Measurements from ENCODE around the gene TUSC2.
"Not testable (repeated sequence)": the region's sequence is repeated elsewhere in the genome, so short reads cannot be mapped to it uniquely, and the experiment has no call there.

TUSC2 gene

DNA sequence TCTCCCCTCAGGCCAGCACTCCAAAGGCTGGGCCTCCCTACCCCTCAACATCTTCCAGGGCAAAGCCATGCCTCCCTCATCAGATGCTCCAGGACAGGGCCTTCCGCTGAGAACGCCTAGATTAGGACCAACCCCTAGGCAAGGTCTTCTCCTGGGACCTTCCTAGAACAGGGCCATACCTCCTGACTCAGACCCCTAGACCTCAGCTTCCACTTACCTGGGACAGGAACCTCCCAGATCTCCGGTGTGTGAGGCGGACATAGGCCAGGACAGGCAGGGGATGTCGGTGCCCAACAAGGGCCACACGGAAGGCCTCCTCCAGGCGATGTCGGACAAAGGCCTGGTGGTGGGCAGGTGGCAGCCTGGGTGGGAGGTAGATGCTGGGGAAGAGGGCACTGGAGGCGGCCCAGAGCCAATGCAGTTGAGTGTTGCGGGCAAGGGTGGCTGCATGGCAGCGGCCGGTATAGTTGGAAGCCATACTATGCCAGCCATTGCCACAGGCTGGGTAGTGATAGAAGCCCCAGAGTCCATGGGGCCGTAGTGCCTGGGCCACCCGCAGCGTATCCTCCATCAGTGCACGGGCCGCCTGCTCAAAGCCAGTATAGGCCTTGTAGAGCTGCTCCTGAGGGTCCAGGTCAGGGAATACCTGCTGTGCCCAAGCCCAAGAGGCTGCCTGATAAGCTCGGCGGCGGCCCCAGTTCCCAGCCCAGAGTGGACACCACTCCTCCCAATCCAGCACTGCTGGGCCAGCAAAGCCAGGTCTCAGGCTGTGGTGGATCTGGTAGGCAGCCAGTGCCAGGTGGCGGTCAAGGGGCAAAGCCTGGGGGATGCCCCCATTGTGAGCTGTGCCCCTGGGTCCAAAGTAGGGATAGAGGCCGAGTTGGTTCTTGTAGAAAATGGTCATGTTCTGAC lies 33.3 kb downstream of the TUSC2 start:
- no peak for DNase-seq (ENCODE audit: low read depth in 2 of 2)

DNA sequence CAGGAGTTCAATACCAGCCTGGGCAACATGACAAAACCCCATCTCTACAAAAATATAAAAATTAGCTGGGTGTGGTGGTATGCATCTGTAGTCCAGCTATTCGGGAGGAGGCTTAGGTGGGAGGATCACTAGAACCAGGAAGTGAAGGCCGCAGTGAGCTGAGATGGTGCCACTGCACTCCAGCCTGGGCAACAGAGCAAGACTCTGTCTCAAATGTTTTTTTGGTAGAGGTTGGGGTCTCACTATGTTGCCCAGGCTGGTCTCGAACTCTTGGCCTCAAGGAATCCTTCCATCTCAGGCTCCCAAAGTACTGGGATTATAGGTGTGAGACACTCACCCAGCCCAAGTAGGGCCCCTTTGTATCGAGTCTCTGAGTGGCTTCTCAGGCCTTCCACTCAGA lies 33.9 kb downstream of the TUSC2 start:
- no peak for DNase-seq (ENCODE audit: low read depth in 2 of 2)

DNA sequence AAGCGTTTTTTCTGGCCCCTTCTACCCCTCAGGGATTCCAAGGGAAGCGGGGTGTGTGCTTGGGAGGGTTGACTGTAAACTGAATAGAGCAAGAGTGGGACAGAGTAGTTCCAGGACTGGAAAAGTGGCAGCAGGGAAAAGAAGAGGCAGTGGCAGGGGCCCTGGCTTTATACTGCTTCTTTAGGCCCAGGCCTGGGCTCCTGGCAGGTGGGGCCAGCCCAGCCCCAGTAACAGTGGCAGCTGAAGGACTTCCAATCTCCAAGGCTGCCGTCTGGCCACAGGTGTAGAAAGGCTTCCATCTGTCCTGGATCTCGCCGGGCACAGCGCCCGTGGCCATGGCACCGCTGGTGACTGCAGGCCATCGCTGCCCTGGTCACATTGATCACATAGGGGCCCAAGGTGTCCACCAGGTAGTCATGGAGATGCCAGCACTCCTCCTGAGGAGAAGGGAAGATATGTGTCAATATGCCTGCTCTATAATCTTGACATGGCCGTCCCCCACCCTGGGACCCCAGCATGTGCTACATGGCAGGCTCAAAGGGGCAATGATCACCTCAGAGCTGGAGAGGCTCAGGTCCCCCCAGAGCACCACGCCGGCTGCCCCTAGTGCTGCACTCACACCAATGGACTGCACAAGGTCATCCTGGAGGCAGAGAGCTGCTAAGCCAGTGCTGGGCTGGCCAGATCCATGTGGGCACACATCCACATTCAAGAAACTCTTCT lies 34.8 kb downstream of the TUSC2 start:
- DNase-seq (ENCODE audit: low read depth in 2 of 2) = no peak

DNA sequence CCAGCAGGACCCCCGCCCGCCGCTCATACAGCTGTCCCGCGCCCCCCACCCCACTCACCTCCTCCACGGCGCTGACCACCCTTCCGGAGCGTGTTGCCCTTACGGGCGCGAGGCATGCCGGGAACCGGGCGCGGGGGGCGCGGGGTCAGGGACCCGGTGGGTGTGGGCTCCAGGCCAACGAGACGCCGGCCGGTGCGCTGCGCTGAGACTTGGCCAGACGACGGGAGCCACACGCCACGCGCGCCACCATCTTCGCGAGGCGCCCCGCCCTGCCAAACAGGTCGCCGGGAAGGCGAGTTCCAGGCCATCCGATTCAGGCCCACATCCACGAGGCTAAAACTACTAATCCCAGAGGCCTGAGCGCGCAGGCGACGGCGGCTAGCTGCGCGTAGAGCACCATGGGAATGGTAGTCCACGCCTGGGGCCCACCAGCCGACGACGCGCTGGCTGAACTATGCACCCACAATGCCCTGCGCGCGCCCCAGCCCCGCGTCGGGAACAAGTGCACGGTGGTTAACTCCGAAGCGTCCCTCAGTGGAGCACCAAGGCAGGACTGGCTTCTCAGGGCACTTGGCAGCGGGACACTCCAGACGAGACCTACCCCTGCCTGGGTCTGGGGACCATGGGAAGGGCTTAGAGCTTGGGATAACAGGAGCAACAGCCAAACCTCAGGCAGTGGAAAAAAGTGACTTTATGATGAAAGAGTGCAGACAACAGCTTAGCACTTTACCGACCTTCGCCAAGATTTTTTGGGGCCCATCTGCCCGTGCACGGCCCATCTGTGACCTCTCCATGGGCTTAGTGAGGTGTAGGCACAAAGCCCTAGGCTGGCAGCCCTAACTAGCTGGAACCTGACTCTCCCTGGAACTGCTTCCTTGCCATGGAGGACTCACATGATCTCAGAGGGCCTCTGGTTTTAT lies 35.6 kb downstream of the TUSC2 start, which contains the start of gene IFRD2:
IFRD2 (minus strand) TSS at position 271 of the 920 bp plus-strand sequence; CDS start at position 116, 155 bp downstream.
- peak; percentile 88 to 92 for DNase-seq (ENCODE audit: low read depth in 2 of 2)

DNA sequence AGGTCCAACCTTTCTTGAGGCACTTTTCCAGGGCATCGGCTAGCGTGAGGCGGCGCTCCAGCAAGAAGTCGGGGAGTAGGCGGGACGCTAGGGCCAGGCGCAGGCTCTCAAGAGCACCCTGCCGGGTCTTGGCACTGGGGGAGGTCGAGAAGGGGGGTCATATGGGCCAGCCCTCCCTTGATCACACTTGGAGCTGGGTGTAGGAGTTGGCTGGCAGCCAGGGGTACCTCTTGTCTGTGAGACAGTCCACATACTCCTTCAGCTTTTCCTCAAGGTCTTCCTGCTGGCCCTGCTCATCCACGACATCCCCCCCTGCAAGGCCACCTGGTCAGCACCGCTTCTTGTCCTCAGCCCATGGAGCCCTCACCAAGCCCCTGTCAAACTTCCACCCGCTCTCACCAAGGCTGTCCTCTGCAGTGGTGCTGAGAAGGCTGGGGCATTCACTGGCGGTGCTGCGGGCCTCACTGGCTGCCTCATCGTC lies 37.8 kb downstream of the TUSC2 start:
- no peak for DNase-seq (ENCODE audit: low read depth in 2 of 2)

DNA sequence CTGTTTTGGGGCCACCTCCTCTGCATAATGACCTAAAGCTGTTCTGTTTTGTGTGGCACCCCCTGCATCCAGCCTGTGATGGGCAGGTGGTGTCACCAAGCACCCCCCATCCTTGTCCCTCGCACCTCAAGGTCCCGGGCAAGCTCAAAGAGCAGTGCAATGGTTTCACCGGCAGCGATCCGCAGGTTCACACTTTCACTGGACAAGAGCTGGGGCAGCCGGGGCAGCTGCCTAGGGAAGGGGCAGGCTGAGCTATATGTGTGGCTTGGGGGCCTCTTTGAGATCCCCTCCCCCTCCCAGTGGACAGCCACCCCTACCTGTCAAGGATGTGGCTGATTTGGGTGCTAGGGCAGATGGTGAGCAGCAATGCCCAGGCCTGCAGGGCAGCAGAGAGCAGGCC lies 38.9 kb downstream of the TUSC2 start:
- DNase-seq (ENCODE audit: low read depth in 2 of 2) = no peak

DNA sequence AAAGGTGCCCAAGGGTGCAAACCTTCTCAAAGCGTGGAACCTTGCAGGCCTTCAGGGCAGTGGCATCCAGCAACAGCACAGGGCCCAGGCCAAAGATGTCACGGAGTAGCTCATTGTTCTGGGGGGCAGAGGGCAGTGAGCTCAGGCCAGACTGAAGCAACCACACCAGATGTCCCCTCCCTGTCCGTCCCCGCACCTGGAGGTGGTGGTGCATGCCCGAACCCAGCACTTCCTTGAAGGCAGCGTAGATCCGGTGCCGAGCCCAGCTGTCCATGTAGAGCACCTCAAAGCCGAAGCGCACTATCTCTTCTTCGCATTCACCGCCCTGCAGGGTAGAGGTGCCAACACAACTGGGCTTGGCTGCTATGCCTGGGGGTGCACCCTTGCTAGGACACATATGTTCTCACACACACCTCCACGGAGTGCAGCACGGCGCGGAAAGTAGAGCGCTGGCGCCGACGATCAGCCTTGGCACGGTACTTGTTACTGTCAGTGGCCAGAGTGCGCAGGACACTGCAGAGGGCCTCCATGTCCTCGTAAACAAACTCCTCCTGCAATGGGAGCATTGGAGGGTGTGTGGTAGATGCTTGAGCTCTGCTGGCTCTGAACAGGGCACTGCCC lies 39.5 kb downstream of the TUSC2 start:
- DNase-seq (ENCODE audit: low read depth in 2 of 2) = no peak

DNA sequence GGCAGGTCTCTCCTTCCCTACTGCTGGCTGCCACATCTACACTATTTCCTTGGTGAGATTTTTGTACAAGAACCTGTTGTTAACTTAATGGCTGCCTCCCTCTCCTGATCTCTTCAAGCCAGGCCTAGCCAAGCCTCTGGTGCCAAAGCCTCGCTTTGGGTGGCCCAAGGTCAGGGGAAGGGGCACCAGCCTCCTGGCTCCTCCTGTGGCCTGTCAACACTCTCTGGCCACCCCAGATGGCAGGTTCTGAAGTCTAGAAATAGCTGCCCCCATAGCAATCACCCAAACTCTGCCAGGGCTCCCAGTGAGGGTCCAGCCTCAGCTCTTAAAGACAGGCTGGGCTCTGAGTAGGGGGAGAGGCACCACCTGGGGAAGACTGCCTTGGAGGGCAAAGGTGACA lies 40.8 kb downstream of the TUSC2 start:
- DNase-seq (ENCODE audit: low read depth in 2 of 2) = no peak

DNA sequence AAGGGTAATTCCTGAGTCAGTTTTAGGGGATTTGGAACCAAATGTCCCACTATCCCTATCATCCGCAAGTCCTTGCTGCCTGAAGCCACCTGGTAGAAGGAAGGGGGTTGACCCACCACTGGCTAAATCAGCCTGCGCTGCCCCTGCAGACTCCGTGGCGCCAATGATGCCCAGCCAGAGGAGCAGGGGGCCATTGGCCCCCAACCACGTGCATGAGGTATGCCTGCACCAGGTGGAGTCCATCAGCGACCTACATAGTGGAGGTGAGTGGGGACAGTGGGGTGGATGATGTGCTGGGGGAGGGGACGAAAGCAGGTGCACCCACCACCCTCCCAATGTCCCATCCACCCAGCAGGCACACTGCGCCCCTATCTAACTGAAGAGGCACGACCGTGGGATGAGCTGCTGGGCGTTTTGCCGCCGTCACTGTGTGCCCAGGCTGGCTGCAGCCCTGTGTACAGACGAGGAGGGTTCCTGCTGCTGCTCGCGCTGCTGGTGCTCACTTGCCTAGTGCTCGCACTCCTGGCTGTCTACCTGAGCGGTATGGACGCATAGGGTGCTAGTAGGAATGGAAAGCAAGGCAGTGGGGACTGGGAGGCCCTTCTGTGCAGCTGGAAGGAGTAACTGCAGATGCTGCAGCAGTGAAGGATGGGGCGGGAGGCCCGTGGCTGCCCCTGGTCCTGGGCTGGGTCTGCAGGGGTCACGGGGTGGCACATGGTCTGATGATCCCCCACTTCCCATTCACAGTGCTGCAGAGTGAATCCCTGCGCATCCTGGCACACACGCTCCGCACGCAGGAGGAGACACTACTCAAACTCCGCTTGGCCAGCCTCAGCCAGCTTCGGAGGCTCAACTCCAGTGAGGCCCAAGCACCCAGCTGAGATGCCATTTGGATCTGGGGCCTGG lies 41.4 kb downstream of the TUSC2 start:
- DNase-seq (ENCODE audit: low read depth in 2 of 2) = no peak

DNA sequence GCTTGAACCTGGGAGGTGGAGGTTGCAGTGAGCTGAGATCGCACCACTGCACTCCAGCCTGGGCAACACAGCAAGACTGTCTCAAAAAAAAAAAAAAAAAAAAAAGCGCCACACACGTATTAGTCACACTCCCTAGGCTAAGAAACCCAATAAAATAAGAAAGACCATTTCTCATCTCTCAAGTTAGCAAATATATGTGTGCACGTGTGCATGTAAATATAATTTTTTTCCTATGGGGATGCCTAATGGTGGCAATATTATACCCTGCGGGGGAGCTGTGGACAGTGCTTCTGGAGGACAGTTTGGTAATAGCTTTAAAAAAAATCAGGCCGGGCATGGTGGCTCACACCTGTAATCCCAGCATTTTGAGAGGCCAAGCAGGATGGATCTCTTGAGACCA lies 43.9 kb downstream of the TUSC2 start:
- DNase-seq (ENCODE audit: low read depth in 2 of 2) = not testable (repeated sequence)

DNA sequence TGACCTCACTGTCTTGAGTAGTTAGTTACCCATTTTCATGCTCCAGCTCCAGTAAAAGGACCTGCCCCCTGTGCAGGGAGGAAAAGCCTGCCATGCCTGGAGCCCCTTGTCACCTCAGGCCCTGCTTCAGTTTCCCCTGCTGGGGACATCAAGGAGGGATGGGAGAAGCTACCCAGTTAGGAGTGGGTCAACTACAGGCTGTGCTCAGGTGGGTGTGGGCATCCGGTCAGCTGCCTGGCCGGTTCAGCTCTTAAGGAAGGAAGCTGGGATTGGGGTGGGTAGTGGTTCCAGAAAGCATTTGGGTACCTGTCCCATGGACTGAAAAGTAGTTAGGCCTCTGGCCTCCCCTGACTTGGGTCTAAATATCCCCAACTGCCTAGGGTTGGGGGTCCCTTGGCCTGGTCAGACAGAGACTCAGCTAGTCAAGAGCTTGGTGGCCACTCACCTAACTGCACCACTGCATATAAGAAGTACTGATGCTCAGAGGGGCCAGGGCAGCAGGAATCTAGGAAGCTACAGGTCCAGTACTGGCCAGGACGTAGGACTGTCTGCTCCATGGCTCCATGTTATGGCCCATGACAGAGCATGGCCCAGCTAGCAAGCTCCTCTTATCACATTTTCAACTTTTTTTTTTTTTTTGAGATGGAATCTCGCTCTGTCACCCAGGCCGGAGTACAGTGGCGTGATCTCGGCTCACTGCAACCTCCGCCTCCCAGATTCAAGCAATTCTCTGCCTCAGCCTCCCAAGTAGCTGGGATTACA lies 48.6 kb downstream of the TUSC2 start:
- DNase-seq (ENCODE audit: low read depth in 2 of 2) = no peak

DNA sequence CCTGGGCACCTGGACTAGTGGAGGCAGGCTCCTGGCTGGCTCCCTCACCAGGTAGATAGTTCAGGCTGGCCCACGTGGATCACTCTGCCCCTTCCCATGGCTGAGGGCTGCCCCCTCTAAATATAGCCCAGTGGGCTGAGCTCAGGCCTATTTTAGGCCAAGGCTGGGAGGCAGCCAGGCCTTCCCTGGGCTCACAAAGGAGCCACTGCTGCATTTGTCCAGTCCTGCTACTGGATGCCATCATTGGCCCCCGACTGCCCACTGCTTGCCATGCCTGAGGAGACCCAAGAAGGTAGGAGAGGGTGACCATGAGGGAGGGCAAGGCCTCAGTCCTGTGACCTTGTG lies 49.2 kb downstream of the TUSC2 start, which contains the start of gene LSMEM2:
LSMEM2 (plus strand) TSS at position 208 of the 345 bp plus-strand sequence; CDS start at position 235, 27 bp downstream.
- no peak for DNase-seq (ENCODE audit: low read depth in 2 of 2)

DNA sequence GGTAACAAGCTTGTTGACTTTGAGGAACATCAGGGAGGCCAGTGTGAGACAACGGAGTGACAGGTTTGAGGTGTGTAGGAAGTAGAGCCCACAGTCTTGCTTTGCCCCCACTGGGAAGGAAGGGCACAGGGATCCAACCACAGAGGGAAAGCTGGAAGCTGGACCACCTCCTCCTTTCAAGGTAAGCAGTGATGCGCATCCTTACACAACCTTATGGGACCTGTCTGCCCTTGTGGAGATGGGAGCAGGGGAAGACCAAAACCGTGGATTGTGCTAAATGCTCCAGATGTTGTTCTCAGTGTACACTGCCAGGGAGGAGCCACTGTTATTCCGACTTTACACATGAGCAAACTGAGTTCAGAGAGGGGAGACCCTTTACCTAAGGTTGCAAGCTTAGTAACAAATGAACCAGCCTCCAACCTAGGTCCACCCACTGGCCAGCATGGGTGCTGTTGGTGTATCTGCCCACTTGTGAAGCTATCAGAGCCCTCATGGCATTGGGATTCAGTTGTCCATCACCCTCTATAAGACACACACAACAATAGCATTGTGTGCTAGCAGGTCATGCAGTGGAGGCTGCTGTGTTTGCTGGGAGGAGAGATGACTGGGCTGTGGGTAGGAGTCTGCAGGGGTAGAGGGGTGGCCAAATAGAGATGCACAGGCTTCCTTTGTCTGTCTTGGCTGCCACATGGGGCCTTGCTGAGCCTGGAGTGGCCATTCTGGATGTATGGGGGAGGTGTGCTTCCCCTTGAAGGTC lies 49.7 kb downstream of the TUSC2 start:
- DNase-seq (ENCODE audit: low read depth in 2 of 2) = no peak

DNA sequence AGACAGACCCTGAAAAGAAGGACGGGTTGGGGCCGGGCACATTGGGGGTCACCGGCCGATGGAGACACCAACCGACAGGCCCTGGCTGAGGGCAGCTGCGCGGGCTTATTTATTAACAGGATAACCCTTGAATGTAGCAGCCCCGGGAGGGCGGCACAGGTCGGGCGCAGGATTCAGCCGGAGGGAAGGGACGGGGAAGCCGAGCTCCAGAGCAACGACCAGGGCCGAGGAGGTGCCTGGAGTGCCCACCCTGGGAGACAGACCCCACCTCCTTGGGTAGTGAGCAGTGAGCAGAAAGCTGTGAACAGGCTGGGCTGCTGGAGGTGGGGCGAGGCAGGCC lies 51.3 kb downstream of the TUSC2 start:
- no peak for DNase-seq (ENCODE audit: low read depth in 2 of 2)

DNA sequence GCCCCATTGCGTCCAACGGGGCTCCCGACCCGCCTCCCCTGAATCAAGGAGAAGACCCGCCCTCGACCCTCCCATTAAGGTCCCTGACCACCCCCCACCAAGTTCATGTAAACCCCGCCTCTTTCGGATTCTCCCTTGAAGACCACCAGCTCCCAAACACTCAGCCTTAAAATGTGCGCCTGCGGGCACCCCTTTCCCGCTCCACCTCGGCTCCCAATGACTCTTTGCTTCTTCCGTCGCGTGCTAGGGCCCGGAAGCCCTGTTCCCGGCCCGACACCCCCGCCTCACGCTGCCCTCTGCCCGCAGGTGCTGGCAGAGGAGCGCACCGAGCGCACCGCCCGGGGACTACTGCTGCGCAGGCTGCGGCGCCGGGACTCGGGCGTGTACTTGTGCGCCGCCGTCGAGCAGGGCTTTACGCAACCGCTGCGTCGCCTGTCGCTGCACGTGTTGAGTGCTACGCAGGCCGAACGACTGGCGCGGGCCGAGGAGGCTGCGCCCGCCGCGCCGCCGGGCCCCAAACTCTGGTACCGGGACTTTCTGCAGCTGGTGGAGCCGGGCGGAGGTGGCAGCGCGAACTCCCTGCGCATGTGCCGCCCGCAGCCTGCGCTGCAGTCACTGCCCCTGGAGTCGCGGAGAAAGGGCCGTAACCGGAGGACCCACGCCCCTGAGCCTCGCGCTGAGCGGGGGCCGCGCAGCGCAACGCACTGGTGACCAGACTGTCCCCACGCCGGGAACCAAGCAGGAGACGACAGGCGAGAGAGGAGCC lies 51.8 kb downstream of the TUSC2 start:
- DNase-seq (ENCODE audit: low read depth in 2 of 2) = no peak

DNA sequence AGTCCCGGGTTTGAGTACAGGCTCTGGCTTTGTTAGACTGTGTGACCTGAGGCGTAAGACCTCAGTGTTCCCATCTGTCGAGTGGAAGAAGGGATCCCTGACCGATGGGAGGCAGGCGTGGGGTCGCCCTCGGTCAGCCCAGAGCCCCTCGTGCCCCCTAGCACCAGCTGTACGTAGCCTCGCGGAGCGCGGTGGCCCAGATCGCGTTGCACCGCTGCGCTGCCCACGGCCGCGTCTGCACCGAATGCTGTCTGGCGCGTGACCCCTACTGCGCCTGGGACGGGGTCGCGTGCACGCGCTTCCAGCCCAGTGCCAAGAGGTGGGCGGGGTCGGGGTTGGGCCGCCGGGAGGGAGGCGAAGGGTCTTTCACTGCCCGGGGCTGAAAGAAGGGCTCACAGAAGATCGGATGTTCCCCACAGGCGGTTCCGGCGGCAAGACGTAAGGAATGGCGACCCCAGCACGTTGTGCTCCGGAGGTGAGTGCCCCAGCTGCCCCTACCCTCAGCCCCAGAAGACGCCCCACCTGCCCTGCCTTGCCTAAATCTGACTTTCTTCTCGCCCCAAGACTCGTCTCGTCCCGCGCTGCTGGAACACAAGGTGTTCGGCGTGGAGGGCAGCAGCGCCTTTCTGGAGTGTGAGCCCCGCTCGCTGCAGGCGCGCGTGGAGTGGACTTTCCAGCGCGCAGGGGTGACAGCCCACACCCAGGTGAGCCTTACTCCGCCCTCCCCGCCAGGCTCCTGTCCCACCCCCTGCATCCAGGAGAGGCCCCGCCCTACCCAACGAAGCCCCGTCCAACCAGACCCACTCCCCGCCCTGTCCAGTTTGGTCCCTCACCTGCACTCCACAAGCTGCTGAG lies 52.7 kb downstream of the TUSC2 start:
- no peak for DNase-seq (ENCODE audit: low read depth in 2 of 2)
